OCI-LY7 (cell line): ENCODE results near the gene SLC2A6. TPM values are rescaled to one million over a fixed set of nuclear protein-coding genes. Genes with fewer than 3 reads are reported as not detected.

Source experiments
- BruUV-seq: library from RNA; stranded (reverse); fragments of 400-500 nt; replicated peaks from 2 replicates; lab custom pipeline; 2021; lab: Mats Ljungman, UMichigan
- CTCF ChIA-PET: fragments of 300-600 bp; sonication (Branson Sonifier 250); formaldehyde crosslinking; loops from one replicate; lab custom pipeline; 2022; ENCODE audit warnings: antibody characterized with exemption; ENCODE audit not compliant: unreplicated experiment; lab: Charles Lee
- POLR2A ChIA-PET: fragments of 300-600 bp; sonication (Branson Sonifier 250); formaldehyde crosslinking; loops from one replicate; lab custom pipeline; 2022; ENCODE audit warnings: antibody characterized with exemption; lab: Charles Lee
- DNase-seq: peaks from one replicate; pipeline ENCODE4 v3.0.0-alpha.2; 2015; ENCODE audit warnings: low spot score
- H2AFZ ChIP-seq: fragments of 200-600 bp; sonication (generic), shearing (Covaris generic); 2 replicates; pipeline ENCODE4 v1.6.1; 2014; ENCODE audit warnings: mild to moderate bottlenecking, antibody characterized with exemption, low read length, moderate library complexity
- H3K27ac ChIP-seq: fragments of 200-600 bp; sonication (generic); 2 replicates; pipeline ENCODE4 v1.5.1; 2014; ENCODE audit warnings: mixed run types, low read depth, mild to moderate bottlenecking, moderate library complexity, low read length, inconsistent platforms; ENCODE audit not compliant: poor library complexity, severe bottlenecking
- H3K36me3 ChIP-seq: fragments of 200-600 bp; sonication (generic); 2 replicates; pipeline ENCODE4 v1.6.1; 2014; ENCODE audit warnings: mild to moderate bottlenecking, antibody characterized with exemption, low read length, moderate library complexity, mixed read lengths; ENCODE audit not compliant: insufficient read depth
- H3K4me1 ChIP-seq: fragments of 200-600 bp; sonication (generic); 2 replicates; pipeline ENCODE4 v1.5.1; 2014; ENCODE audit warnings: mild to moderate bottlenecking, low read length; ENCODE audit not compliant: insufficient read depth, poor library complexity, severe bottlenecking
- H3K4me2 ChIP-seq: fragments of 200-600 bp; sonication (generic); 2 replicates; pipeline ENCODE4 v1.6.1; 2014; ENCODE audit warnings: mild to moderate bottlenecking, low read length
- H3K4me3 ChIP-seq: fragments of 200-600 bp; sonication (generic); 2 replicates; pipeline ENCODE4 v1.5.1; 2014; ENCODE audit warnings: mild to moderate bottlenecking, low read depth, low read length; ENCODE audit not compliant: poor library complexity, severe bottlenecking
- H3K79me2 ChIP-seq: fragments of 200-600 bp; sonication (generic); 2 replicates; pipeline ENCODE4 v1.6.1; 2016; ENCODE audit warnings: low read depth, mild to moderate bottlenecking, low read length, moderate library complexity, mixed read lengths; ENCODE audit not compliant: insufficient read depth
- H3K9me2 ChIP-seq: fragments of 200-600 bp; sonication (generic); 2 replicates; pipeline ENCODE4 v1.6.1; 2016; ENCODE audit warnings: mild to moderate bottlenecking, low read length, mixed read lengths; ENCODE audit not compliant: insufficient read depth
- H3K9me3 ChIP-seq: fragments of 200-600 bp; sonication (generic); 2 replicates; pipeline ENCODE4 v1.6.1; 2014; ENCODE audit warnings: mild to moderate bottlenecking, mixed run types, low read length, mixed read lengths
- H4K20me1 ChIP-seq: fragments of 200-600 bp; sonication (generic); 2 replicates; pipeline ENCODE4 v1.6.1; 2014; ENCODE audit warnings: mild to moderate bottlenecking, antibody characterized with exemption, low read length, moderate library complexity, mixed read lengths; ENCODE audit not compliant: insufficient read depth
- EZH2phosphoT487 ChIP-seq: fragments of 200-600 bp; sonication (generic); IDR thresholded peaks from 2 replicates; pipeline ENCODE4 v1.6.1; 2018; ENCODE audit warnings: low read depth, borderline replicate concordance, mild to moderate bottlenecking, mixed run types, antibody characterized with exemption, low read length, moderate library complexity, mixed read lengths
- intact Hi-C: fragments of 100-400 bp; cut with micrococcal nuclease; formaldehyde crosslinking; loops from one replicate; pipeline ENCODE4 v1.10.0; 2022; ENCODE audit not compliant: unreplicated experiment
- total RNA-seq, 2 experiments: library from RNA; depleted of rRNA in 1 of 2; stranded (reverse); fragments of >200 nt in 1 of 2; shearing (Covaris generic) in 1 of 2; gene quantifications; 2 replicates each; pipeline ENCODE4 v1.2.3, GENCODE V29; 2014 to 2022
- TF ChIP-seq, protein P1 (sequence below): fragments of 200-600 bp; sonication (generic); conservative IDR thresholded peaks from 2 replicates; pipeline ENCODE4 v1.5.1; 2014; ENCODE audit warnings: mild to moderate bottlenecking, antibody characterized with exemption, low read length, moderate library complexity, mixed read lengths

SLC2A6 gene
- total RNA-seq, 2 experiments from 2014 or later: 51.0 to 52.9 TPM

DNA sequence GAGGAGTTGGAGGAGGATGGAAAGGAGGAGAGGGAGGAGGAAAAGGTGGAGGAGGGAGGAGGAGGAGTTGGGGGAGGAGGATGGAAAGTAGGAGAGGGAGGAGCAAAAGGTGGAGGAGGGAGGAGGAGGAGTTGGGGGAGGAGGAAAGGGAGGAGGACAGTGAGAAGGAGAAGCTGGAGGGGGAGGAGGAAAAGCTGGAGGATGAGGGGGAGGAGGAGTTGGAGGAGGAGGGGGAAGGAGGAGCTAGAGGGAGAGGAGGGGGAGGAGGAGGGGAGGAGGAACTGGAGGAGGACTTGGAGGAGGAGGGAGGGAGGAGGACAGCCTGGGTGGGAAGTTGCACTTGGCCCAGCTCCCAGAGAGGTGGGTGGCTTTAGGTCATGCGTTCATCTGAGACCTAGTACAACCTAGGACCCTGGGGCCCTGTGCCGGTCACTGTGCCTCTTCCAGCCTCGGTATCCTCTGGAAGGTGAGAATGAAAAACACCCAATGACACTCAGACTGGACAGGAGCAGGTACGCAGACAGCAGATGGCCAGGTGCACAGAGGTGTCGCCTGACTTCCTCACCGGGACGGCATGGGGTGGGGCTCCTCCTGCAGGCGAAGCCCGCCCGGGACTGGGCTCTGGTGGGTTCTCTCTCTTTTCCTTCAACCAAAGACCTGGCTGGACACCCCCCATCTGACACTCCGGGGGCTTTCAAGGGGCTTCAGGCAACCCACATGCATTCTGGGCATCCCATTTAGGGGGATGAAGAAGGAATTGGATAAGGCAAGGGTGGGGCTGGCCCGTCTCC is 12.2 kb upstream of the SLC2A6 start:
- no peaks in the 10 kb centered on the region for H3K79me2 ChIP-seq
- no peaks in the 10 kb centered on the region for H3K9me2 ChIP-seq
- no peaks in the 10 kb centered on the region for H4K20me1 ChIP-seq
- BruUV-seq: no TSS peak
- intact Hi-C loops: no loop called here
- TF ChIP-seq, protein P1, sequence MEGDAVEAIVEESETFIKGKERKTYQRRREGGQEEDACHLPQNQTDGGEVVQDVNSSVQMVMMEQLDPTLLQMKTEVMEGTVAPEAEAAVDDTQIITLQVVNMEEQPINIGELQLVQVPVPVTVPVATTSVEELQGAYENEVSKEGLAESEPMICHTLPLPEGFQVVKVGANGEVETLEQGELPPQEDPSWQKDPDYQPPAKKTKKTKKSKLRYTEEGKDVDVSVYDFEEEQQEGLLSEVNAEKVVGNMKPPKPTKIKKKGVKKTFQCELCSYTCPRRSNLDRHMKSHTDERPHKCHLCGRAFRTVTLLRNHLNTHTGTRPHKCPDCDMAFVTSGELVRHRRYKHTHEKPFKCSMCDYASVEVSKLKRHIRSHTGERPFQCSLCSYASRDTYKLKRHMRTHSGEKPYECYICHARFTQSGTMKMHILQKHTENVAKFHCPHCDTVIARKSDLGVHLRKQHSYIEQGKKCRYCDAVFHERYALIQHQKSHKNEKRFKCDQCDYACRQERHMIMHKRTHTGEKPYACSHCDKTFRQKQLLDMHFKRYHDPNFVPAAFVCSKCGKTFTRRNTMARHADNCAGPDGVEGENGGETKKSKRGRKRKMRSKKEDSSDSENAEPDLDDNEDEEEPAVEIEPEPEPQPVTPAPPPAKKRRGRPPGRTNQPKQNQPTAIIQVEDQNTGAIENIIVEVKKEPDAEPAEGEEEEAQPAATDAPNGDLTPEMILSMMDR: no peak
- no peak for TF ChIP-seq EZH2phosphoT487
- H3K36me3 ChIP-seq: no peaks in the 10 kb centered on the region
- ChIA-PET CTCF (interaction anchor here (0.7 kb wide), 1 partner anchor 310 kb away, joined by 4 read pairs; no protein-coding TSS in a partner anchor), POLR2A (no interaction called here)
- H2AFZ ChIP-seq: no peak overlapping the region
- H3K9me3 ChIP-seq: no peaks in the 10 kb centered on the region
- DNase-seq: no peak
- H3K4me2 ChIP-seq: no peak overlapping the region
- H3K4me1 ChIP-seq: peaks cover 3% of the 10 kb centered on the region
- H3K4me3 ChIP-seq: no peak overlapping the region
- H3K27ac ChIP-seq: no peak overlapping the region

DNA sequence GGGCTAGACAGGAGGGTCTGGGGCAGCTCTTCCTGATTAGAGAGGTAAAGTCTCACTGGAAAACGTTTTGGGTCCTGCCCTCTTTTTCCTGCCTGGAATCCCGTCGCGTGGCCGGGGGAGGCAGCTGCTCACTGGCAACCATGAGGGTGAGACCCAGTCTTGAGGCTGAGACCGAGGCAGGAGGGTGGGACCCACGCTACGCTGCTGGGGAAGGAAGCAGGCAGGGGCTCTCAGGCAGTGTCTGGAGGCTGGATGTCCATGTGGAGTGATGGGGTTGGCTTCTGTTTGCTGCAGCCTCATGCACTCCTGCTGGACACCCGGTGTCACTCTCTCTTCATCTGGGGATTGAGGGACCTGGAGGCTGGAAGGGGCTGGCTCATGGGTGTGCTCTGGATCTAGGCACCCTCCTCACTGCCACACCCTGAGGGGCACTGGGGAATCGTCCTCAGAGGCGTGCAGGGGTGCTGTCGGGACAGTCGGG is 11.3 kb upstream of the SLC2A6 start:
- intact Hi-C loops: no loop called here
- H3K36me3 ChIP-seq: no peaks in the 10 kb centered on the region

More for the DNA sequence above, 11.3 kb upstream of the SLC2A6 start:
- Histone ChIP-seq H3K4me1 (peaks cover 11% of the 10 kb centered on the region), H3K27ac (no peak overlapping the region), H3K9me3 (no peaks in the 10 kb centered on the region), H3K4me2 (no peak overlapping the region), H2AFZ (no peak overlapping the region), H3K79me2 (no peaks in the 10 kb centered on the region), H3K9me2 (no peaks in the 10 kb centered on the region), H3K4me3 (no peak overlapping the region), H4K20me1 (no peaks in the 10 kb centered on the region)
- ChIA-PET POLR2A (no interaction called here), CTCF (interaction anchor here (0.7 kb wide), 1 partner anchor 309 kb away, joined by 4 read pairs; no protein-coding TSS in a partner anchor)
- TF ChIP-seq, protein P1: no peak
- no peak for TF ChIP-seq EZH2phosphoT487
- BruUV-seq: no TSS peak
- no peak for DNase-seq
